SK-N-SH (cell line): ENCODE measurements around the gene ZSCAN5C. TPM values are rescaled to one million over a fixed set of nuclear protein-coding genes. Genes with fewer than 3 reads are reported as not detected.
"Not testable (repeated sequence)": the region's sequence is repeated elsewhere in the genome, so short reads cannot be mapped to it uniquely, and the experiment has no call there.

Experiments
- CTCF ChIA-PET: fragments of 300-600, 350-600 bp; formaldehyde crosslinking; extraction: SDS; loops from one replicate; lab custom pipeline; 2021; lab: Yijun Ruan, JAX
- POLR2A ChIA-PET: fragments of 350-600 bp; sonication (Branson Sonifier 250); formaldehyde crosslinking; extraction: SDS; loops from one replicate; lab custom pipeline; 2020; ENCODE audit warnings: antibody characterized with exemption, inconsistent platforms; lab: Yijun Ruan, JAX
- DNase-seq: peaks from one replicate; pipeline ENCODE4 v3.0.0; 2012
- H2AFZ ChIP-seq: fragments of 200-600 bp; sonication (generic); 2 replicates; pipeline ENCODE4 v1.8.1; 2016; ENCODE audit warnings: antibody characterized with exemption, mild to moderate bottlenecking, low read depth
- H3F3A ChIP-seq: fragments of 200-600 bp; sonication (generic); replicated peaks from 2 replicates; pipeline ENCODE3; 2016; ENCODE audit warnings: antibody characterized with exemption, mild to moderate bottlenecking; ENCODE audit not compliant: insufficient read depth
- H3K27ac ChIP-seq, 2 experiments: fragments of 200-500 bp in 1 of 2; fragments of 200-600 bp in 1 of 2; sonication (Bioruptor generic) in 1 of 2; sonication (generic), shearing (Covaris generic) in 1 of 2; 2 replicates each; pipeline versions ENCODE4 v1.5.1 to v1.6.1; 2014 to 2016; ENCODE audit warnings: low read depth in 2 of 2, inconsistent platforms in 1 of 2, low read length in 1 of 2, mild to moderate bottlenecking in 1 of 2, mixed read lengths in 1 of 2
- H3K27me3 ChIP-seq: fragments of 200-600 bp; sonication (generic), shearing (Covaris generic); 2 replicates; pipeline ENCODE4 v1.6.1; 2016; ENCODE audit warnings: mixed run types; ENCODE audit not compliant: insufficient read depth
- H3K36me3 ChIP-seq, 2 experiments: fragments of 200-500 bp in 1 of 2; fragments of 200-600 bp in 1 of 2; sonication (Bioruptor generic) in 1 of 2; sonication (generic) in 1 of 2; replicated peaks in 1 of 2; 2 replicates each; pipeline versions ENCODE3 to v1.5.1; 2014 to 2016; ENCODE audit warnings: low read length in 1 of 2, mild to moderate bottlenecking in 1 of 2; ENCODE audit not compliant: insufficient read depth in 2 of 2, control insufficient read depth in 1 of 2
- H3K4me1 ChIP-seq, 2 experiments: fragments of 200-500 bp in 1 of 2; fragments of 200-600 bp in 1 of 2; sonication (Bioruptor generic) in 1 of 2; sonication (generic), shearing (Covaris generic) in 1 of 2; 2 replicates each; pipeline versions ENCODE4 v1.5.1 to v1.6.1; 2014 to 2016; ENCODE audit warnings: low read depth in 1 of 2, low read length in 1 of 2, mixed run types in 1 of 2; ENCODE audit not compliant: insufficient read depth in 2 of 2, control insufficient read depth in 1 of 2
- H3K4me2 ChIP-seq: fragments of 200-600 bp; sonication (generic), shearing (Covaris generic); 2 replicates; pipeline ENCODE4 v1.6.1; 2017; ENCODE audit warnings: mixed run types
- H3K4me3 ChIP-seq, 2 experiments: fragments of 200-500 bp in 1 of 2; fragments of 200-600 bp in 1 of 2; sonication (Bioruptor generic) in 1 of 2; sonication (generic), shearing (Covaris generic) in 1 of 2; 2 replicates each; pipeline versions ENCODE4 v1.5.1 to v1.8.1; 2014 to 2016; ENCODE audit warnings: low read depth in 2 of 2, inconsistent platforms in 1 of 2, low read length in 1 of 2, mild to moderate bottlenecking in 1 of 2, mixed read lengths in 1 of 2, moderate library complexity in 1 of 2
- H3K79me2 ChIP-seq: fragments of 200-600 bp; sonication (generic); 2 replicates; pipeline ENCODE4 v1.8.1; 2017; ENCODE audit warnings: mild to moderate bottlenecking; ENCODE audit not compliant: insufficient read depth
- H3K9ac ChIP-seq: fragments of 200-600 bp; sonication (generic); 2 replicates; pipeline ENCODE4 v1.6.1; 2017; ENCODE audit warnings: mixed run types
- H3K9me2 ChIP-seq: fragments of 200-600 bp; sonication (generic); 2 replicates; pipeline ENCODE4 v1.6.1; 2017; ENCODE audit warnings: mixed run types
- H3K9me3 ChIP-seq: fragments of 200-600 bp; sonication (generic); 2 replicates; pipeline ENCODE4 v1.6.1; 2017; ENCODE audit warnings: mixed run types, mild to moderate bottlenecking, moderate library complexity
- H4K20me1 ChIP-seq: fragments of 200-600 bp; sonication (generic); 2 replicates; pipeline ENCODE4 v1.6.1; 2017; ENCODE audit warnings: mild to moderate bottlenecking, mixed run types; ENCODE audit not compliant: insufficient read depth
- CTCF ChIP-seq: fragments of 200-600 bp; sonication (generic); IDR thresholded peaks from 2 replicates; pipeline ENCODE4 v1.6.1; 2017; ENCODE audit warnings: antibody characterized with exemption, mild to moderate bottlenecking, moderate library complexity
- EP300 ChIP-seq, 2 experiments: IDR thresholded peaks; 2 replicates each; pipeline versions ENCODE4 v1.4.0 to v1.6.1; 2012; ENCODE audit warnings: borderline replicate concordance in 1 of 2, low read depth in 1 of 2, low read length in 1 of 2
- EZH2phosphoT487 ChIP-seq: fragments of 200-600 bp; sonication (generic); IDR thresholded peaks from 2 replicates; pipeline ENCODE4 v1.6.1; 2017; ENCODE audit warnings: low read depth, mixed run types, mild to moderate bottlenecking, antibody characterized with exemption, moderate library complexity, borderline replicate concordance
- GABPA ChIP-seq: IDR thresholded peaks from 2 replicates; pipeline ENCODE4 v1.4.0; 2012; ENCODE audit warnings: low read depth, mild to moderate bottlenecking
- MEF2A ChIP-seq: IDR thresholded peaks from 2 replicates; pipeline ENCODE4 v1.4.0; 2012; ENCODE audit warnings: low read depth, borderline replicate concordance
- NFIC ChIP-seq: IDR thresholded peaks from 2 replicates; pipeline ENCODE4 v1.4.0; 2012; ENCODE audit warnings: borderline replicate concordance
- POLR2AphosphoS5 ChIP-seq: IDR thresholded peaks from 2 replicates; pipeline ENCODE4 v1.6.1; 2012; ENCODE audit warnings: low read depth, low read length
- RCOR1 ChIP-seq: fragments of 150-350 bp; IDR thresholded peaks from 2 replicates; pipeline ENCODE4 v1.6.1; 2017; ENCODE audit warnings: antibody characterized with exemption, low read length
- SMC3 ChIP-seq: IDR thresholded peaks from 2 replicates; pipeline ENCODE4 v1.6.1; 2012; ENCODE audit warnings: low read depth, low read length, improper control_type of control experiment
- TAF1 ChIP-seq: IDR thresholded peaks from 2 replicates; pipeline ENCODE4 v1.6.1; 2012; ENCODE audit warnings: low read depth, mild to moderate bottlenecking, low read length, moderate library complexity, borderline replicate concordance
- TCF12 ChIP-seq: IDR thresholded peaks from 2 replicates; pipeline ENCODE4 v1.4.0; 2012
- YY1 ChIP-seq: IDR thresholded peaks from 2 replicates; pipeline ENCODE4 v1.4.0; 2012; ENCODE audit warnings: low read depth, mild to moderate bottlenecking
- WGBS: methylation state at CpG from one replicate; pipeline ENCODE4 v1.1.6; 2017; ENCODE audit warnings: low lambda C conversion rate; 5-methylcytosine and 5-hydroxymethylcytosine counted together
- polyA plus RNA-seq, 3 experiments: library from polyadenylated mRNA; depleted of rRNA; stranded (reverse); fragments of >200 nt; gene quantifications; 2 replicates each; pipeline ENCODE4 v1.2.3, GENCODE V29; 2012

ZSCAN5C gene
- polyA plus RNA-seq, 1 of the 3 experiments (the other 2 are of a cell fraction): not detected

GRCh38 chr19:56199687-56200086, 2.4 kb upstream of the ZSCAN5C start:
- ChIA-PET CTCF (interaction anchor here (0.8 kb wide), 2 partner anchors 21 to 133 kb away, joined by 3 read pairs; no protein-coding TSS in a partner anchor), POLR2A (no interaction called here)
- H3K27me3 ChIP-seq: peaks cover 41% of the 10 kb centered on the region; the same call in 1 of the 2 replicates
- TF ChIP-seq YY1: no peak
- TF ChIP-seq SMC3: no peak
- no peak for TF ChIP-seq CTCF
- TF ChIP-seq MEF2A: no peak
- TF ChIP-seq TCF12: no peak
- TF ChIP-seq EP300 (IDR thresholded peaks at IDR 0.05; ENCODE audit: borderline replicate concordance in 1 of 2, low read depth in 1 of 2, low read length in 1 of 2): no peak
- TF ChIP-seq RCOR1: no peak
- no peak for TF ChIP-seq POLR2AphosphoS5
- TF ChIP-seq EZH2phosphoT487: no peak
- no peak for TF ChIP-seq GABPA
- no peak for TF ChIP-seq TAF1
- no peak for TF ChIP-seq NFIC
- no peaks in the 10 kb centered on the region for H3F3A ChIP-seq
- H3K79me2 ChIP-seq: no peaks in the 10 kb centered on the region
- no peak overlapping the region for H3K9ac ChIP-seq
- 1% methylated on average over 7 of the region's 7 CpGs for WGBS
- no peaks in the 10 kb centered on the region for H3K9me2 ChIP-seq
- H4K20me1 ChIP-seq: no peaks in the 10 kb centered on the region
- H3K4me3 ChIP-seq: no peak overlapping the region
- no peaks in the 10 kb centered on the region for H3K4me1 ChIP-seq
- H3K27ac ChIP-seq: no peak overlapping the region
- no peak overlapping the region for H2AFZ ChIP-seq
- no peak overlapping the region for H3K4me2 ChIP-seq
- H3K9me3 ChIP-seq: no peaks in the 10 kb centered on the region
- DNase-seq: no peak
- H3K36me3 ChIP-seq: no peaks in the 10 kb centered on the region

DNA sequence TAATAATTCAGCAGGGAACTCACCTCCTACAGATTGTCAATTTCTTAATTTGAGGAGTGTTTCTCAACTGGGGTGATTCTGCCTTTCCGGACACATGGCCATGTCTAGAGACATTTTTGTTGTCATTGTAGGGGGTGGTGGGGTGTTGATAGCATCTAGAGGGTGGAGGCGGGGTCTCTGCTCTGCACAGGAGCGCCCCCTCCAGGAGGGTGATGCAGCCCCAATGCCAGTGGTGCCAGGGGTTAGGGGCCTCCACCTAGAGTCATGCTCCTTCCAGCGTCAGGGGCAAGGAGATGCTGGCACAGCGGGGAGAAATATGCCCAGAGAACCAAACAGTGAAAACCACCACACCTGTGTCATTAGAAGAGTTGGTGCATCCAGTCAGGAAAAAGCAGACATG, 5.5 kb downstream of the ZSCAN5C start:
- H3K4me3 ChIP-seq, H3K9me2 ChIP-seq, H3F3A ChIP-seq, H3K36me3 ChIP-seq, DNase-seq, H3K4me2 ChIP-seq, H3K9ac ChIP-seq, H4K20me1 ChIP-seq, POLR2A ChIA-PET, H3K4me1 ChIP-seq, H2AFZ ChIP-seq, H3K79me2 ChIP-seq, H3K9me3 ChIP-seq, H3K27ac ChIP-seq: not testable (repeated sequence)
- peaks cover 35% of the 10 kb centered on the region; the same call in 1 of the 2 replicates for H3K27me3 ChIP-seq
- CTCF ChIA-PET: interaction anchor here (1.0 to 2.4 kb wide), 2 partner anchors 25 to 131 kb away, joined by 3 to 10 read pairs; no protein-coding TSS in a partner anchor
- WGBS: 3% methylated on average over 3 of the region's 5 CpGs
